ENCODE data around the gene ASIC2.
"Not testable (repeated sequence)": the region's sequence is repeated elsewhere in the genome, so short reads cannot be mapped to it uniquely, and the experiment has no call there.

ASIC2 gene

GRCh38 chr17:32969231-32969630 lies 323.9 kb downstream of the ASIC2 start:
- DNase-seq: not testable (repeated sequence)

DNA sequence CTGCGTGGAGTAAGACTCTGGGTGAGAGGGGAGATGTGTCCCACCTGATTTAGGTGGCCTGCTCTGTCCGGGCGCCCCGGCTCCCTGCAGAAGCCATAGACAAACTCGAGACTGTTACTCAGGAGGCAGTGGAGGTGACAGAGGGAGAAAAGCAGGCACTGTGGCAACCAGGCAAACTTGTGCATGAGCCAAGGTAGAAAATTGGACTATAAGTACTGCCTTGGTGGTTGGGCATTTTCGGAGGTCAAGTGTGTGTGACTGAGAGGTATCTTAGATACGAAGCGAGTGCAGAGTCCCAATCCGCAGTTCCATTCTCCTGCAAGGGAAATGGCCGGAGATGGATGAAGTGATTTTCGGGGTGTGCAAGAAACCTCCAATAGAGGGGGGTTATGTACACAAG lies 328.6 kb downstream of the ASIC2 start:
- DNase-seq: no peak

Measured in activated CD4-positive, alpha-beta T cell treated with anti-CD3 and anti-CD28 coated beads, Interleukin-2, amount 50 U/mL, for 1 hour (primary cell).